ENCODE data around the gene ZBTB48.

- TF ChIP-seq POLR2A (IDR thresholded peaks at IDR 0.05): no peak
- TF ChIP-seq, protein P1, sequence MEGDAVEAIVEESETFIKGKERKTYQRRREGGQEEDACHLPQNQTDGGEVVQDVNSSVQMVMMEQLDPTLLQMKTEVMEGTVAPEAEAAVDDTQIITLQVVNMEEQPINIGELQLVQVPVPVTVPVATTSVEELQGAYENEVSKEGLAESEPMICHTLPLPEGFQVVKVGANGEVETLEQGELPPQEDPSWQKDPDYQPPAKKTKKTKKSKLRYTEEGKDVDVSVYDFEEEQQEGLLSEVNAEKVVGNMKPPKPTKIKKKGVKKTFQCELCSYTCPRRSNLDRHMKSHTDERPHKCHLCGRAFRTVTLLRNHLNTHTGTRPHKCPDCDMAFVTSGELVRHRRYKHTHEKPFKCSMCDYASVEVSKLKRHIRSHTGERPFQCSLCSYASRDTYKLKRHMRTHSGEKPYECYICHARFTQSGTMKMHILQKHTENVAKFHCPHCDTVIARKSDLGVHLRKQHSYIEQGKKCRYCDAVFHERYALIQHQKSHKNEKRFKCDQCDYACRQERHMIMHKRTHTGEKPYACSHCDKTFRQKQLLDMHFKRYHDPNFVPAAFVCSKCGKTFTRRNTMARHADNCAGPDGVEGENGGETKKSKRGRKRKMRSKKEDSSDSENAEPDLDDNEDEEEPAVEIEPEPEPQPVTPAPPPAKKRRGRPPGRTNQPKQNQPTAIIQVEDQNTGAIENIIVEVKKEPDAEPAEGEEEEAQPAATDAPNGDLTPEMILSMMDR (IDR thresholded peaks at IDR 0.05): no peak
These were observed 8.5 kb downstream of the ZBTB48 start for GRCh38 chr1:6588128-6588892.

Data from lower leg skin (tissue), 3 donors.